ENCODE results near the gene TAPT1. TPM values are rescaled to one million over a fixed set of nuclear protein-coding genes. Genes with fewer than 3 reads are reported as not detected.
"Not testable (repeated sequence)": the region's sequence is repeated elsewhere in the genome, so short reads cannot be mapped to it uniquely, and the experiment has no call there.

Gene TAPT1
- polyA plus RNA-seq, 1 donor: 36.9 TPM

DNA sequence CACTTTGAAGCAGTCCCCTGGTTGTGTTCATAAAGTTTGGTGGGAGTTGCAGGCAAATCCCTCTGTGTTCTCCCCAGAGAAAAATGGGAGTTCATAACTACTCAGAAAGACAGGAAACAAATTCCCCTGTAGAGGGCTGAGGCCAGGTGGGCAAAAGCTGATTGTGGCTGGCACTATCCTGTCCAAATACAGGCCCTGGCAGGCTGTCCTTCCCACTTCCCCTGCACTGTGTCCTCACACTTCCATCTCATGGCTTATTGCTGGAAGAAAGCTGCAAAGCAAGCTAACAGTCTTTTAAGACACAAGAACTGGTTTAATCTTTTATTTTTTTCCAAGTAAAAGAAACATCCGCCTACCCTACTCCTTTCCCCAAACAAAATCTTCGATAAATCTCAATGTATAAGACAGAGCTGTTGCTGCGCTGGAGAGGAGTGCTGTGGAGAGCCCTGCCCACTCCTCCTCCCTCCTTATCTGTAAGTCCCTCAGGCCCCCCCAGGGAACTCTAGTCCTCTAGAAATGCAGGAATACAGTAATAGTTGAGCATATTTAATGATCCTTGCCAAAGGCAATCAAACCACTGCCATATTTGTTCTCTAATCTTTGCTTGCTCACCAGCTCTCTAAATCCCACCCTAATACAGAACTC, 14.0 kb downstream of the TAPT1 start:
- DNase-seq: no peak

- DNase-seq: no peak
These were observed 18.9 kb downstream of the TAPT1 start for GRCh38 chr4:16207409-16207808.

- no peak for DNase-seq
These were observed 19.4 kb downstream of the TAPT1 start for GRCh38 chr4:16206848-16207247.

DNA sequence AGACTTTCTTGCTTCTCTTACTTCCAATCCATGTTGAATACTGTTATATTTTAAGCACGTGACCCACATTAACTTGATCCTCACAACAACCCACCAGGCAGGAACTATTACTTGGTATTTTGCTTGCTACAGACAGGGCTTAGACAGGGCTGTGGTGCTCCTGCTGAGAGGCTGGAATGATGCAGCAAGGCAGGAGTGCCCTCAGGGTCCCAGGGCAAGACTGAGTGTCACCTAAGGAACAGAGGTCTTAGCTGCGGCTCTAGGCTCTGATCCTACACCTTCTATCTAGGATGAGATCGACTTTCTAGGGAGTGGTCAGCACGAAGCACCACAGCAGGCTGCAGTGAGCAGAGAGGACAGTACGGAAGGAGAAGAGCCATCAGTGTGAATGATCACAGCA, 20.0 kb downstream of the TAPT1 start:
- no peak for DNase-seq

- no peak for DNase-seq
These were observed 20.7 kb downstream of the TAPT1 start for GRCh38 chr4:16205298-16206164.

GRCh38 chr4:16204505-16204904, 21.8 kb downstream of the TAPT1 start:
- DNase-seq: no peak

GRCh38 chr4:16203083-16203482, 23.2 kb downstream of the TAPT1 start:
- no peak for DNase-seq

- no peak for DNase-seq
These were observed 23.7 kb downstream of the TAPT1 start for GRCh38 chr4:16202598-16202997.

- no peak for DNase-seq
These were observed 27.2 kb downstream of the TAPT1 start for GRCh38 chr4:16199093-16199492.

- DNase-seq: no peak
These were observed 28.2 kb downstream of the TAPT1 start for GRCh38 chr4:16197876-16198665.

DNA sequence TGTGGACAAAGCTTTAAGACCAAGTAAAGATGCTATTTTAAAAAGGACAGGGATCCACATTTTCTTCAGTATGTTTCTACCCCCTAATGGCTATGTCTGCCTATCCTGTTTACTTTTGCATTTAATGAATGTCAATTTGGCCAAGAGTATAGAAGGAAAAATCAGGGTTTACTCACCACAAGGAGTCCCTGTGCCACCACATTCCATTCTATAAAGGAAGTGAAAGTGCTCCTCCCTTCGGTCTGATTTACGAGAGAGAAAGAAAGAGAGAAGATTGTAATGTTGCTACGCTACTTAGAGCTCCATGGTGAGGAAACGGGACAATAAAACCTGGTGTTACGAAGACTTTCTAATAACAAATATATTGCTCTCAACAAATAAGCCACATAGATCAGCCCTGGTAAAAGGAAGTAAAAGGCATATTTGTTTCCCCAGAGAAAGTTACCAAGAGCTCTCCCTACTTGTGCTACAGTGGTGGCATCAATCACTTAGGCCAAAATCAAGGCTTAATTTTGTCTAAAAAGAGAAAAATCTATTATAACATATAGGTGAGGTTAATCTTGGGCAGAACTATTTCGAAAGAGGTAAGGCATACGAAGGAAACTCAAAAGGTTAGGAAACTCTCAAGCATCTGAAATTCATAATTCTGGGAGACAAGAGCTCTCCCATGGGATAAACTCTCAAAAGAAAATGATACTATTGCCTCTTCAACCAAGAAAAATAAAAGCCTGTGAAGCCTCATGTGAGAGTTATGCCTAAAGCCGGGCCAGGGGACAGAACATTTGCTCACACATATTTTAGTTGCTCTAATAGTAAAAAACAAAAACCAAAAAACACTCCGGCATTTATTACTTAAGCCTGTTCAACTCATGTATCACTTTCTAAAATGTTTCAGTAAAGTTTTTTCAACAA, 29.5 kb downstream of the TAPT1 start:
- DNase-seq: no peak

- DNase-seq: no peak
These were observed 31.1 kb downstream of the TAPT1 start for GRCh38 chr4:16195209-16195608.

GRCh38 chr4:16194798-16195197, 31.5 kb downstream of the TAPT1 start:
- DNase-seq: not testable (repeated sequence)

GRCh38 chr4:16194214-16194613, 32.1 kb downstream of the TAPT1 start:
- DNase-seq: peak; percentile 58

DNA sequence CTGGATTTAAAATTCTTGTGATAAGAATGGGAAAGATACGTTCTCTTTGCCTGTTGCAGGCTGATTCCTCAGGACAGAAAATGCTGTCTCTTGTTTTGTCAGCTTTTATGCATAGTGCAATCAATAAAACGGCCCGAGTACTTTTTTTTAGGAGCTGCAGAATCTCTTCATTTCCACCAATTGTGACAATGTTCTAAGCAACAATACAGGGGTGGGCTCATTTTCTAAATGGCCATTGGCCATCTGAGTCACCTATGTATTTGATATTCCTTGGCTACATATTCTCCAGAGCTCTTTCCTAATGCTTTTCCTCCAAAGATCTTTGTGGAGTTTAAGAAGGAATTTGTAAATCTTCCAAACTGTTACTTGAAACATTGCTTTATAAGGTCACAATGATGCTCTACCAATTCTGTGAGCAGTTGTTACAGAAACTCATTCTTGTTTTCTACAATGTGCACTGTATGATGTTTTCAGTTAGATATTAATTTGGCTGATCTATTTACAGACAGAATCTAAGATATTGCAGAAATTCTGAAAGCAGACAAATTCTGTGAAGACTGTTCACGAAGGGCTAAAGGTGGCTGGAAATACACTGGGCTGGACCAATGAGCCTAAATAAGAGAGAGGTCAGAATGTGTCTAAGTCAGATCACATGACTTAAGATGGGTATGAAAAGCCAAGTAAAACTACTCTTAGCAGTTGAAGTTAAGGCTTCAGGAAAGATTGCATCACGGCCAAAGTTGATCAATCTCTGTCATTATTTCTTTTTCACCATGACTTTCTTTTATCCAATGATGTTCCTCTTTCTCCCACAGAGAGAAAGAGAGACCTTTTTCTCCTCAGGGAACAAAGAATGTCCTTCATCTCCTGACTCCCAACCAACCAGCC, 33.4 kb downstream of the TAPT1 start:
- no peak for DNase-seq

GRCh38 chr4:16192057-16192456, 34.2 kb downstream of the TAPT1 start:
- no peak for DNase-seq

DNA sequence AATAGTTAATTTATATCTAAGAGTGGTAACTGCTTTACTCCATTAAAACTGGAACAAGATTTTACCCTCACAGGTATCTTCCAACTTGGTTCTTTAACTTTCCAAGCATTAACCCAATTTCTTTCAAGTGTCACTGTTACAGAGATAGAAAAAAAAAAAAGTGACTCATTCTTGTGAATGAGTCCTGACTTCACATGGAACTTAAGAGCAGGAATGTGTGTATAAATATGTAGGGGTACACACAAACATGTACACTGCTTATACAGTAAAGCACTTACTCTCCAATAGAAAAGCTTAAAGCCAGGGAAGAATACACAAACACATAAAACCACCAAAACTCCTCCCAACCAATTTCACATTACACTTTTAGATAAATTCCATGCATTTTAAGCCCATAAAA, 38.8 kb downstream of the TAPT1 start:
- DNase-seq: no peak

DNA sequence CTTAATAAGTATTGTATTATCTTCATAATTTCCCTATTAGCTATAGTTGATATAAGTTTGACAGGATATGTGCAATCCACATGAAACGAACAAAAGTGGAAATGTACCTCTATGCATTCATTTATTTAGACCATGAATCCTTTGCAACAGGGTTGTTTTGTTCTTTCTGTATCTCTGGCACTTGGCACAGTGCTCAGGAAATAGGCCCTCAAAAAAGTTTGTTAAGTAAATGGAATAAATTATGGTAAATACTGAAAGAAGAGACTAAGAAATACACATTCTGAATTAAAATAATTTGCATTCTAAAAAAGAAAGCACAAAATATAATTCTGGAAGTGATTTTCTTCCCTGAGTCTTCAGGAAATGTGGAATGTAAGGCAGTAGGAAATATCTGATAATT, 39.3 kb downstream of the TAPT1 start:
- DNase-seq: no peak

GRCh38 chr4:16183604-16184003, 42.7 kb downstream of the TAPT1 start:
- no peak for DNase-seq

DNA sequence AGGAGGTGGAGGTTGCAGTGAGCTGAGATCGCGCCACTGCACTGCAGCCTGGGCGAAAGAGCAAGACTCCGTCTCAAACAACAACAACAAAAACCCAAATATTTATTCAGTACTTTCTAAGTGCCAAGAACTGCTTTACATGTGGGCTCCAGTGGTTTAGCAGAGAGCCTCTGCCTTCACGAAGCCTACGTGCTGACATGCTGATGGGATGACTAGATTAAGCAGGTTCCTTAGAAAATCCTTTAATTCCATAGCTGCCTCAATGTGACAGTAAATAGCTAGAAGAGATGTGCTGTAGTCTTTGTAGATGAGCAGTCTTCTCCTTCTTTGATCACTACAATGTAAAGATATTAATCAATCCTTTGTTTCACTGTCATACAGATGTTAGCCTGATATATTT, 49.6 kb downstream of the TAPT1 start:
- DNase-seq: no peak

GRCh38 chr4:16171831-16172230, 54.4 kb downstream of the TAPT1 start:
- no peak for DNase-seq

Data from hindlimb muscle (tissue), 1 donor.